ENCODE data around the gene KCND3.

Gene KCND3

GRCh38 chr1:111861523-111861922 is 127.9 kb downstream of the KCND3 start:
- no peak overlapping the region for H3K4me3 ChIP-seq (ENCODE audit: low read depth, low read length, poor library complexity, severe bottlenecking)
- H3F3A ChIP-seq (ENCODE audit: insufficient read depth, low read length), result no peaks in the 10 kb centered on the region
- H3K9me3 ChIP-seq (ENCODE audit: low read length), result no peaks in the 10 kb centered on the region
- no peak for TF ChIP-seq EZH2 (IDR thresholded peaks at IDR 0.05; ENCODE audit: borderline replicate concordance, low read length)
- no peak for TF ChIP-seq CTCF (IDR thresholded peaks at IDR 0.05; ENCODE audit: low read length)
- H3K27me3 ChIP-seq (ENCODE audit: insufficient read depth, low read length), result no peaks in the 10 kb centered on the region
- no peak overlapping the region for H3K9ac ChIP-seq (ENCODE audit: low read length)
- no peaks in the 10 kb centered on the region for H3K4me1 ChIP-seq (ENCODE audit: insufficient read depth, low read length, severe bottlenecking)
- H4K20me1 ChIP-seq (ENCODE audit: insufficient read depth, low read length), result no peaks in the 10 kb centered on the region
- no peak overlapping the region for H3K27ac ChIP-seq (ENCODE audit: low read depth, low read length, poor library complexity, severe bottlenecking)
- no peaks in the 10 kb centered on the region for H3K9me2 ChIP-seq (ENCODE audit: low read depth, low read length)
- H2AFZ ChIP-seq (ENCODE audit: low read length), result no peak overlapping the region
- H3K79me2 ChIP-seq (ENCODE audit: insufficient read depth, low read length), result no peaks in the 10 kb centered on the region
- H3K36me3 ChIP-seq (ENCODE audit: insufficient read depth, low read length), result no peaks in the 10 kb centered on the region
- no peak overlapping the region for H3K4me2 ChIP-seq (ENCODE audit: low read length)

- no peaks in the 10 kb centered on the region for H3K27me3 ChIP-seq (ENCODE audit: insufficient read depth, low read length)
- no peaks in the 10 kb centered on the region for H3K36me3 ChIP-seq (ENCODE audit: insufficient read depth, low read length)
- no peak overlapping the region for H3K4me3 ChIP-seq (ENCODE audit: low read depth, low read length, poor library complexity, severe bottlenecking)
- no peaks in the 10 kb centered on the region for H3K79me2 ChIP-seq (ENCODE audit: insufficient read depth, low read length)
- H3K27ac ChIP-seq (ENCODE audit: low read depth, low read length, poor library complexity, severe bottlenecking), result no peak overlapping the region
- H3K9me3 ChIP-seq (ENCODE audit: low read length), result no peaks in the 10 kb centered on the region
- no peaks in the 10 kb centered on the region for H3K9me2 ChIP-seq (ENCODE audit: low read depth, low read length)
- no peaks in the 10 kb centered on the region for H3K4me1 ChIP-seq (ENCODE audit: insufficient read depth, low read length, severe bottlenecking)
- H2AFZ ChIP-seq (ENCODE audit: low read length), result no peak overlapping the region
- no peak overlapping the region for H3K4me2 ChIP-seq (ENCODE audit: low read length)
- no peaks in the 10 kb centered on the region for H4K20me1 ChIP-seq (ENCODE audit: insufficient read depth, low read length)
- no peak overlapping the region for H3K9ac ChIP-seq (ENCODE audit: low read length)
- TF ChIP-seq CTCF (IDR thresholded peaks at IDR 0.05; ENCODE audit: low read length) (no peak), EZH2 (IDR thresholded peaks at IDR 0.05; ENCODE audit: borderline replicate concordance, low read length) (no peak)
- no peaks in the 10 kb centered on the region for H3F3A ChIP-seq (ENCODE audit: insufficient read depth, low read length)
Measured at GRCh38 chr1:111857194-111857651, 132.2 kb downstream of the KCND3 start.

GRCh38 chr1:111856411-111857185 is 132.9 kb downstream of the KCND3 start:
- Histone ChIP-seq H3K9ac (ENCODE audit: low read length) (no peak overlapping the region), H3K4me1 (ENCODE audit: insufficient read depth, low read length, severe bottlenecking) (no peaks in the 10 kb centered on the region), H3K79me2 (ENCODE audit: insufficient read depth, low read length) (no peaks in the 10 kb centered on the region), H3F3A (ENCODE audit: insufficient read depth, low read length) (no peaks in the 10 kb centered on the region), H3K9me3 (ENCODE audit: low read length) (no peaks in the 10 kb centered on the region), H3K4me3 (ENCODE audit: low read depth, low read length, poor library complexity, severe bottlenecking) (no peak overlapping the region), H4K20me1 (ENCODE audit: insufficient read depth, low read length) (no peaks in the 10 kb centered on the region), H3K36me3 (ENCODE audit: insufficient read depth, low read length) (no peaks in the 10 kb centered on the region), H3K27ac (ENCODE audit: low read depth, low read length, poor library complexity, severe bottlenecking) (no peak overlapping the region), H3K9me2 (ENCODE audit: low read depth, low read length) (no peaks in the 10 kb centered on the region), H3K4me2 (ENCODE audit: low read length) (no peak overlapping the region), H2AFZ (ENCODE audit: low read length) (no peak overlapping the region), H3K27me3 (ENCODE audit: insufficient read depth, low read length) (no peaks in the 10 kb centered on the region)
- no peak for TF ChIP-seq CTCF (IDR thresholded peaks at IDR 0.05; ENCODE audit: low read length)
- TF ChIP-seq EZH2 (IDR thresholded peaks at IDR 0.05; ENCODE audit: borderline replicate concordance, low read length), result no peak
